NCI-H2171 treated with DMSO at 0.1 percent for 48 hours (cell line): ENCODE results near the gene ANKRD55.
"Not testable (repeated sequence)": the region's sequence is repeated elsewhere in the genome, so short reads cannot be mapped to it uniquely, and the experiment has no call there.

ENCODE experiments used
- DNase-seq: peaks from one replicate; lab custom pipeline; 2025; lab: John Stamatoyannopoulos, UW

Gene ANKRD55

GRCh38 chr5:56233230-56233629 is at the start of gene ANKRD55:
TSS of gene ANKRD55 (minus strand) at chr5:56233330. CDS start at chr5:56232913, 417 bp downstream.
- DNase-seq = peak; percentile 81

DNA sequence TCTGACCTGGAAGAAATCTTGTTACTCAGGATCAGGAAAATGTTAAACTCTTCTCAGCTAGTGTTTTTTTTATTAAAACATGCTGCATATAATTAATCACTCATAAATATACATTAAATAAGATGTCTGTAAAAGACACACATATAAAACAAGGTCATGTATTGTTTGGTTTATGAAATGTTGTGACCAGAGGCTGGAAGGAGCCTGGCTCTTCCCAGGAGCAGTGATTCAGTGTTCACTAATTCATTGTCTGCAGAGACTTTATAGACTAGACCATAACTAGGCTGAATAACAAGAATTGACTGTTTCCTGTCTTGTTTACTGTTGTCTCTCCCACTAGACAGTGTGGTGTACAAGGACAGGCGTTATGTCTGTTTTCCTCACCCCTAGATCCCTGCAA is 49.1 kb upstream of the ANKRD55 start:
- no peak for DNase-seq

DNA sequence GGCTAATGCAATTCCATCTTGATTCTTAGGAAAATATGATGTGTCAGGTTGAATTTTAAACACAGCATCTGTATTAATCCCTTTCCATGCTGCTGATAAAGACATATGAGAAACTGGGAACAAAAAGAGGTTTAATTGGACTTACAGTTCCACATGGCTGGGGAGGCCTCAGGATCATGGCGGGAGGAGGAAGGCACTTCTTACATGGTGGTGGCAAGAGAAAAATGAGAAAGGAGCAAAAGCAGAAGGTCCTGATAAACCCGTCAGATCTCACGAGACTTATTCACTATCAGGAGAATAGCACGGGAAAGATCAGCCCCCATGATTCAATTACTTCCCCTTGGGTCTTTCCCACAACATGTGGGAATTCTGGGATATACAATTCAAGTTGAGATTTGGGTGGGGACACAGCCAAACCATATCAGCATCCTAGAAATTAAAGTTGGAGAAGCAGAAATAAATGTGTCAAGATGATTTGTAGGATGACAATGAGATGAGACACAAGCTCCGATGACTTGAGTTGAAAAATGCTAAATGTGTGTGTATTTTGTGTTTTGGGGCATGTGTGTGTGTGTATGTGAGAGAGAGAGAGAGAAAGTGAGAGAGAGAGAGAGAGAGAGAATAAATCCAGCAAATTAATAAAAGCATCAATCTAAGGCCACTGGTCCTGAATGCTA is 48.5 kb upstream of the ANKRD55 start:
- DNase-seq = no peak

DNA sequence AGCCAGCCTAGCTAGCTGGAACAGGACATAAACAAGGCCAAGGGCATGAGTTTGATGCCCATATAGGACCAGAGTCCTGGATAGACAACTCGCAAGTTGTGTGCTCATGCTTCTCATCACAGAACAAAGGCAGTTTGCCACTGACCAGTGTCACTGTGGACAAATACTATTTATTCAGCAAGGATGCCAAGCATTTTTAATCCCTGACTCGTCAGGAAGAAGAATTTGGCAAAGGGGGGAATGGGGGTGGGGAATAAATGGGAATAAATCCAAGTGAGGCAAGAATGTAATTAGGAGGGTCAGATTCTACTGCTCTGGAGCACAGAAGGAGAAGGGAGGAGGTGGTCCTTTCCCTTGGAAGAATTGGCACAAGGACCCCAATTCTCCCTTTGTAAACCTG is 46.8 kb upstream of the ANKRD55 start:
- no peak for DNase-seq

DNA sequence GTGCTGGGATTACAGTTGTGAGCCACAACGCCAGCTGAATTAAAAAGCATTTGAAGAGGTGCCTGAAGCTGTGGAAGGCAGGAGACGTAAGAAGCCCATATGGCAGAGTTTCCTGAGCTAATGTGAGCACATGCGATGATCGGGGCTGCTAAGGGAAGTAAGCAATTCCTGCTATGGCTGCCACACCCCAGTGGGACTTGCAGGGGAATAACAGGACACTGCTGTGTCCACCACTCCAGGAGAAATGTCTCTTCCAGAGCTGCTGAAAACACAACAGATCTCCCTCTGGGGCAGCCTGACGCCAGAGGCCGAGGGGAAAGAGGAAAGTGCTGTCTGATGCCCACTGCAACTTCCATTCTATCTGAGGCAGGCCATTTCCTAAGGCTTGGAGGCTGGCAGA is 46.2 kb upstream of the ANKRD55 start:
- no peak for DNase-seq

DNA sequence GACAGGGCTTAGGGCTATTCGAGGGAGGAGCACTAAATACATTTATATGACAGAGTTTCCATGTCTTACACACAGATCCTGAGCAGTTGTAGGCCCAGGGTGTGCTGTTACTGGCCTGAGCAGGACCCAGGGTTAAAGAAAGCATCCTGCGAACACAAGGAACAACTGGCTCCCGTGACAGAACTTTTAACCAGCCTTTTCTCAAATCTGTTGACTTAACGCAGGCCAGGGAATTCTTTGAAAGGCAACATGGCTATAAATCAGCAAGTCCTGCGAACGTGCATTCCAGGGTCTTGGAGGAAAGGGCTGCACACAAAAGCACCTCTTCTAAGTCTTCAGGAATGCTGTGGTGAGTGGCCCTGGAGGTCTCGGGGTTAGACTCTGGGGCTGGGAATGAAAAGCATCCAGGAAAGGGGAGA is 45.2 kb upstream of the ANKRD55 start:
- no peak for DNase-seq

DNA sequence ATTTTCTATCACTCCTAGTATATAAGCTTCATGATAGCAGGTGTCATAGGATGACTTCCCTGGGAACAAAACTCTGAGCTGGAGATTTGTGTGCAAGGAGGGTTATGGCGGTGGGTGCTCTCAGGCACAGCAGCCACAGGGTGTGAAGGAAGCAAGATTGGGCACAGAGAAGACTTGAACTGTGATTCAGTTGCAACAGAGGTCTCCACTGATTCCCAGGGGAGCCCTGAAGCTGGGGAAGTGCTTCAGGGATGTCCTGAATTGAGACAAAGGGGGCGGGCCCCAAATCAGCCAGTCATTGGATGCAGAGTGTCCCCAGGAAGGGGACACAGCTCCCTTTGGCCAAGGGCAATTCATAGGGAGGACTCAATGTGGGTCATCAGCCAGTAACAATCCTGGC is 44.4 kb upstream of the ANKRD55 start:
- no peak for DNase-seq

DNA sequence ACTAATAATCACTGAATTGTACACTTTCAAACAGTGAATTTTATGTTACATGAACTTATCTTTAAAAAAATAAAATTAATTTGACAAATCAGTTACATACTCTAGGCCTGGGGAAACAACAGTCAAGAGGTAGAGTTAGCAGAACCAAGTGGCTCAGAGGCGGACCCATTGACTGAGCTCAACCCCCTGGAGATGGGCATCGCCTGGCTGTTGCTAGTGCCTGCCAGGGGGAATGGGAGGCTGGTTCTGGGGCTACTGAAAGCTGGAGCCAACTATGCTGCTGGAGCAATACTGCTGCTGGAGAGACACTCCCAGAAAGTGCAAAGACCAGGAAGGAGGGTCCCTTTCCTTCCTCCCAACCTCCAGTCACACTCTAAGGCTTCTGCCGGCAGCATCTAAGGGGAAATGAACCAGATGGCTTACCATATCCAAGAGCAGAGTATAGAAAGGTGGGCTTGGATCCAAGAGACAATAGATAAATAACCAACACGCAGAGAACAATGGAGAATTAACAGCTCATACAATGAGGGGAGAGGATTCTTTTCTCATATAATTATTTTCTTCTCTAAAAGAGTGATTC is 40.3 kb upstream of the ANKRD55 start:
- peak; percentile 53 for DNase-seq

GRCh38 chr5:56272765-56273164 is 39.6 kb upstream of the ANKRD55 start:
- no peak for DNase-seq

DNA sequence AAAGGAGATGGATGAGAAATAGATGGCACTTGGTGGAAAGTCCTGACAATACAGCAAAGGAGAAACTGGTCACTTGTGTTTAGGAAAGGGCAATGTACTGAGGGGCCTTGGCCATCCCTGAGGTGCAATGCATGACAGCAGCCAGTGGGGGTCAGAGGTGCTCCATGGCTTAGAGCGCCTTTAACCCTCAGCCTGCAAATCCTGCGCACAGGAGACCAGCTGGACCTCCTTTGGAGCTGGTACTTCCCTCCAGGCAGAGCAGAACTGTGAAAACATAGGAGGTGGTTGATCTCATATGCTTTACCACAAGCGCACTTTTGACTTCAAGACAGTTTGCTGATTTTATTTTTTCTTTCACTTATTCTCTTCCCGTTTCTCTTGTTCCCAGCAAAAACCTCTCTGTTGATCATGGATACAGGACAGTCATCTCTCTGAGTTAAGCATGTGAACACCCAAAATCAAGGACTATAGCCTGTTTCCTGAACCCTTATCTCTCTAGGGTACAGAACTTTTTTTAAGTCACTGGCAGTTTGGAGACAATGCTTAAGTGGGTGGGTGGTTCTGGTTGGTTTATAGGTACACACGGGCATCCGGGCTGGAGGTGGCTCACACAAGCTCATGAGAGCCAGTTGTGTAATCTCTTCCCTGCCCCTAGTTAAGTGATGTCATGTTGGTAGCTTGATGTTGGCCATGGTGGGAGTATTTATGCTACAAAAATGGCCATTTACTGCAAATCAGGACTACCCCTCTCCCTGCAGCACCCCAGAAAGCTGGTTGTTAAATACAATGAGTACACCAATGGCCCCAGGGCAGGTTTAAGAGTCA is 37.6 kb upstream of the ANKRD55 start:
- DNase-seq = peak; percentile 43

DNA sequence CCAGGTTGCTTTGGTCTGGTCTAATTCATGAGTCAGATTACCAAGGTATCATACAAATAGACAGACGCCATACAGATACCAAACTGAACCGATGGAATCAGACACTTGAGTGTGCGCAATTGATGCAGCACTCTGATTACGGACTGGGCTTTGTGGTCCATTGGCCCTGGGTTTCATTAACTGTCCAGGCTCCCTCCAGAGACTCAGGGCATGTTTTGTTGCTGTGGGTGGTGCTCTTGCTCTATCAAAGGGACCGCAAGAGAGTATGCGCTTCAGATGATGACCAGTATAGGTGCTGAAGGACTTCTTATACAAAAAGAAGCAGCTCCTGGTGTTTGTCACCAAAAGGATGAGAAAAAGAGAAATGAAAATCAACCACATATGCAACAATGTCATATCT is 36.9 kb upstream of the ANKRD55 start:
- no peak for DNase-seq

GRCh38 chr5:56269216-56269927 is 36.2 kb upstream of the ANKRD55 start:
- peak; percentile 31 for DNase-seq

GRCh38 chr5:56268707-56269106 is 35.6 kb upstream of the ANKRD55 start:
- DNase-seq = not testable (repeated sequence)

- no peak for DNase-seq
Observed at GRCh38 chr5:56267856-56268255, 34.7 kb upstream of the ANKRD55 start.

GRCh38 chr5:56264417-56265025 is 31.4 kb upstream of the ANKRD55 start:
- peak; percentile 25 for DNase-seq

GRCh38 chr5:56262279-56262678 is 29.1 kb upstream of the ANKRD55 start:
- peak; percentile 43 for DNase-seq

DNA sequence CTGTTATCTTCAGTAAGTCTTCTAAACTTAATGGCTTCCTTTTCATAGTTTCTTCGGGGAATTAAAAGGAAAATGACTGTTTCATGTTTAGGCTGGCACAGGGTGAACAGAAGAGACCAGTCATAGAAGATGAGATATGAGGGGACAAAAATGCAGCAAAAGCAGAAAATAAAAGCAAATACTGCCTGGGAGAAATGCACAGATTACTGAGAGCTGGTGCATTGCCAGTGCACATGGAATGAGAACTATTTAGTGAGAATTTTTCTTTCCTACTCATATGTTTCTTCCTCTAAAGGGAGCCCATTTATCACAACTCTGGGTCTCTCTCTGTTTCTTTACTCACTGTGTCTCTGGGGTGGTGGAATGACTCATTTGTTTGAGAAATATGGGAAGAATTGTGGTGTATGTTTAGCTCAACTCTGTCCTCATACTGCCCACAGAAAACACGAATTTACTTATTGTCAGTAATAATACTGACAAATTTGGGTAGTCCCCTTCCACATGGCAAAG is 25.9 kb upstream of the ANKRD55 start:
- DNase-seq = no peak

GRCh38 chr5:56257763-56258529 is 24.8 kb upstream of the ANKRD55 start:
- not testable (repeated sequence) for DNase-seq

GRCh38 chr5:56257010-56257409 is 23.9 kb upstream of the ANKRD55 start:
- DNase-seq = no peak

DNA sequence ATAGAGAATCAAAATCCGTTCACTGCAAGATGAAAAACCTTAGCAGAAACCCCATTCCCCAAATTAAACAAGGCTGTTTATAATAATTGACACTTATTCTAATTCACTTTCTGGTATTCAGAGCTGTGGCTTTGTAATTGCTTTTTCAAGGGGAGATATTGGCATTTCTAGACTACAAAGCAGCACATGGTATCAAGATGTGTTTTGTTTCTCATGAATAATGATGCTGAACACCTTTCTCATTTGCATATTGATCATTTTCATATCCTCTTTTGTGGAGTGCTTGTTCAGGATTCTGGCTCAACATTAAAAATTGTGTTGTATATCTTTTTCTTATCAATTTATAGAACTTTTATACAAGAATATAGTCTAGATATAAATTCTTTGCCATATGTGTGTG is 22.4 kb upstream of the ANKRD55 start:
- no peak for DNase-seq

- no peak for DNase-seq
Observed at GRCh38 chr5:56253924-56254323, 20.8 kb upstream of the ANKRD55 start.
